Left lung (tissue), 10 donors: ENCODE results near the gene CADM3. TPM values are rescaled to one million over a fixed set of nuclear protein-coding genes. Genes with fewer than 3 reads are reported as not detected.

ENCODE experiments used
- ATAC-seq: fragments of 200-7000 bp; cut with Tn5 transposase; one replicate; pipeline ENCODE4 v1.9.1; 2020; ENCODE audit warnings: moderate library complexity
- DNase-seq, 4 donors: peaks; one replicate each; pipeline ENCODE4 v3.0.0-alpha.2; 2013 to 2020
- H3K27ac ChIP-seq, 2 donors: fragments of 200-600 bp; sonication (generic) in 1 of 2; one replicate each; pipeline versions ENCODE4 v1.5.0 to v1.8.0; 2020 to 2021
- H3K27me3 ChIP-seq, 2 donors: fragments of 200-600 bp; sonication (generic) in 1 of 2; one replicate each; pipeline versions ENCODE4 v1.5.0 to v1.8.0; 2020 to 2021
- H3K36me3 ChIP-seq, 2 donors: fragments of 200-600 bp; sonication (generic) in 1 of 2; one replicate each; pipeline versions ENCODE4 v1.5.0 to v1.8.0; 2020 to 2021
- H3K4me1 ChIP-seq, 2 donors: fragments of 200-600 bp; one replicate each; pipeline ENCODE4 v1.8.0; 2021
- H3K4me3 ChIP-seq, 2 donors: fragments of 200-600 bp; sonication (generic) in 1 of 2; one replicate each; pipeline versions ENCODE4 v1.5.0 to v1.8.0; 2020 to 2021; ENCODE audit warnings: mild to moderate bottlenecking in 1 of 2
- H3K9me3 ChIP-seq, 2 donors: fragments of 200-600 bp; sonication (generic) in 1 of 2; one replicate each; pipeline versions ENCODE4 v1.5.0 to v1.8.0; 2020 to 2021
- intact Hi-C, 2 donors: fragments of 100-400 bp; cut with DNase I; formaldehyde crosslinking; loops; one replicate each; pipeline versions ENCODE4 v1.11.2 to v1.14.2; 2022
- polyA plus RNA-seq, 6 donors: library from polyadenylated mRNA; unstranded; fragments of 120-200 nt; gene quantifications; one replicate each; pipeline ENCODE4 v1.2.1, GENCODE V29; 2013; ENCODE audit not compliant: insufficient read length in 6 of 6
- total RNA-seq, 2 donors: library from RNA; stranded (reverse); fragmentation: NEBNext Ultra II Directional; extraction: Animal tissue kit (Norgen Biotek cat#: 25700); gene quantifications; one replicate each; pipeline ENCODE4 v1.2.1, GENCODE V29; 2021
- TF ChIP-seq, protein P1 (sequence below), 2 donors: fragments of 200-600 bp; sonication (generic) in 1 of 2; IDR thresholded peaks; one replicate each; pipeline versions ENCODE4 v1.5.0 to v1.8.0; 2021; ENCODE audit warnings: antibody characterized with exemption in 2 of 2
- donor health status: DM: no; HTN: yes; CAD: no.
- donor health status: DM: no; HTN: no; CAD: no.

CADM3 gene
- total and polyA plus RNA-seq, 8 donors: 1.1 to 6.2 (median 1.6) TPM

DNA sequence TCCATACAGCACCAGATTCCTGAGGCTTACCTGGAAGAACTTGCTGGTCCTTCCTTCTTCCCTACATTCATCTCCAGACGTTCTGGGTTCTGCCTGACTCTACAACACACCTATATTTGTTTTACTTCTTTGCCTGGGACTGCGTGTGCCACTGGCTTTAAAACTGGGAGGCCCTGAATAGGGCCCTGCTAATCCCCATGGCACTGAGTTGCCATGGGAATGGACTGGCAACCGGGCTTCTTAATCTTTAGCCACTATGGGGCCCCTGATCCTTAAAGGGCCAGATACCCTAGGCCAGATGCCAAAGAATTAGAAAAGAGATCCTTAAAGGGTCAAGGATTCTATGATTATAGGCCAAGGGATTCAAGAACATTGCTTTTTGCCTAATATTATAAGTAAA lies 24.4 kb upstream of the CADM3 start:
- Histone ChIP-seq H3K27me3 (peaks cover 0 to 13% of the 10 kb centered on the region in 2 donors), H3K36me3 (no peaks in the 10 kb centered on the region), H3K9me3 (no peaks in the 10 kb centered on the region), H3K4me3 (no peak overlapping the region), H3K27ac (no peak overlapping the region), H3K4me1 (no peaks in the 10 kb centered on the region)
- DNase-seq: no peak
- TF ChIP-seq, protein P1, sequence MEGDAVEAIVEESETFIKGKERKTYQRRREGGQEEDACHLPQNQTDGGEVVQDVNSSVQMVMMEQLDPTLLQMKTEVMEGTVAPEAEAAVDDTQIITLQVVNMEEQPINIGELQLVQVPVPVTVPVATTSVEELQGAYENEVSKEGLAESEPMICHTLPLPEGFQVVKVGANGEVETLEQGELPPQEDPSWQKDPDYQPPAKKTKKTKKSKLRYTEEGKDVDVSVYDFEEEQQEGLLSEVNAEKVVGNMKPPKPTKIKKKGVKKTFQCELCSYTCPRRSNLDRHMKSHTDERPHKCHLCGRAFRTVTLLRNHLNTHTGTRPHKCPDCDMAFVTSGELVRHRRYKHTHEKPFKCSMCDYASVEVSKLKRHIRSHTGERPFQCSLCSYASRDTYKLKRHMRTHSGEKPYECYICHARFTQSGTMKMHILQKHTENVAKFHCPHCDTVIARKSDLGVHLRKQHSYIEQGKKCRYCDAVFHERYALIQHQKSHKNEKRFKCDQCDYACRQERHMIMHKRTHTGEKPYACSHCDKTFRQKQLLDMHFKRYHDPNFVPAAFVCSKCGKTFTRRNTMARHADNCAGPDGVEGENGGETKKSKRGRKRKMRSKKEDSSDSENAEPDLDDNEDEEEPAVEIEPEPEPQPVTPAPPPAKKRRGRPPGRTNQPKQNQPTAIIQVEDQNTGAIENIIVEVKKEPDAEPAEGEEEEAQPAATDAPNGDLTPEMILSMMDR (IDR thresholded peaks at IDR 0.05): no peak
- no peak for ATAC-seq
- intact Hi-C loops: no loop called here

DNA sequence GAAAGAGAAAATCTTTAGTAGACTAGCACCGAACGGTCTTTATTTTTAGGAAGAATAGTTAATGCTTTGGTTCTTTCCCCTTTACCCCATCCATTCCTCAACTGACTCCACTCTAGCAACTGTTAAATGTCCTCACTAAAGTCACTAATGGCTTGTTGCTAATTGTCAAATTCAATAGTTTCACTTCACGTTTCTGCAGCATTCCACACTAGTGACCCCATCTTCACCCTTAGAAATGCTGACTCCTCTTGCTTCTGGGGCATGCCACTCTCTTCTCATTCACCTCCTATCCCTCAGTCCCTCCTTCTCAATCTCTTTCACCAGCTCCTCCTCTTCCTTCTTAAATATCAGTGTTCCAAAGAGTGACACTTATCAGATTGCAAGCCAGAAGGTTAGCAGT lies 19.4 kb upstream of the CADM3 start:
- TF ChIP-seq, protein P1 (IDR thresholded peaks at IDR 0.05): no peak
- intact Hi-C loops: no loop called here
- no peak overlapping the region for H3K27ac ChIP-seq
- H3K9me3 ChIP-seq: peaks cover 0 to 5% of the 10 kb centered on the region in 2 donors
- no peaks in the 10 kb centered on the region for H3K27me3 ChIP-seq
- no peaks in the 10 kb centered on the region for H3K4me1 ChIP-seq
- DNase-seq (no peak), ATAC-seq (no peak)
- H3K36me3 ChIP-seq: no peaks in the 10 kb centered on the region
- no peak overlapping the region for H3K4me3 ChIP-seq

DNA sequence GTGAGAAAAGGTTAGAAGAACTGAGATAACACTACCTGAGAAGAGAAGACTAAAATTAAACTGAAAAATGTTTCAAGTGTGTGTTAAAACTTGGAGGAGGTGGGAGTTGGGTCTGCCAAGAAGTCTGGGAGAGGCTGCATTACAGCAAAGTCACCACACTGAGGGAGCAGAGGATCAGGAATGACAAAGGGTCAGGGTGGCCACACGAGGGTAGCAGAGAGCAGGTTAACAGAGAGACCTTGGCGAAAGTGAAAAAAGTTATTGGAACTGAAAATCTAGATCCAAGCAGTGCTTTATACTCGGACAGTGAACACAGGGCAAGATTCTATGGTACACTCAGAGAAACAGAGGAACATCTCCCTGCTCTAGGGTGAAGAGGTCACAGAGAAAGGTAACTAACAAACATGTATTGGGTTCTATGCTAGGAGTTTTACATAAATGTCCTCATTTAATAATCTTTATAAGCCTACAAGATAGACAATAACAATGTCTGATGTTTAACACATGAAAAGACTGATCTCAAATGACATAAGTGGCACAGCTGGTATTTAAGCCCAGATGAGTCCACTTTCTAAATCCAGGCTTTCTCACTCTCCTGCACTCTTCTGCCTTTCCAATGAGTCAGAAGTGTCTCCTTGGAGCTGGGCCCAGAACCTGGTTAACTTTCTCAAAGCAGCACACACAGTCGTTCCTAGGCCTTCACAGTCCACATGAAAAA lies 10.3 kb upstream of the CADM3 start:
- Histone ChIP-seq H3K36me3 (no peaks in the 10 kb centered on the region), H3K4me3 (no peak overlapping the region), H3K27ac (no peak overlapping the region), H3K4me1 (no peaks in the 10 kb centered on the region), H3K27me3 (peaks cover 0 to 49% of the 10 kb centered on the region in 2 donors), H3K9me3 (no peaks in the 10 kb centered on the region)
- DNase-seq: peak in 3 of 4 donors; percentile 66 to 82 (median 71)
- intact Hi-C loops: loop anchor here in 1 of 2 donors (5.0 kb wide), 1 partner anchor 36 kb away; no protein-coding TSS in a partner anchor
- TF ChIP-seq, protein P1 (IDR thresholded peaks at IDR 0.05): peak; percentile 89 to 95
- ATAC-seq: peak; percentile 100

DNA sequence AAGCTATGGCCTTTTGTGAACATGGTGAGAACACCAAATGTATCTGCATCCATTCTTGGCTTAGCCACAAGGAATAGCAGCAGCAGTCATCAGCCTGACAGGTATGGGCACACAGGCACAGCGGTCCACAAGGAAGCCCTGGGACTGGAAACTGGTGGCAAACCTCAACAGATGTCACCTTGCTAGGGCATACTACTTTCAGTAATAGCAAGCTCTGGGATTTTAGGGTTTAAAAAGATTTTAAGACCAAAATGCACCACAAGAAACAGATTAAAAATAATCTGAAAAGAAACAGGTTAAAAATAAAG lies 9.7 kb upstream of the CADM3 start:
- intact Hi-C loops: loop anchor here in 1 of 2 donors (5.0 kb wide), 1 partner anchor 36 kb away; no protein-coding TSS in a partner anchor

More for the DNA sequence above, 9.7 kb upstream of the CADM3 start:
- H3K27me3 ChIP-seq: peaks cover 0 to 50% of the 10 kb centered on the region in 2 donors
- H3K27ac ChIP-seq: no peak overlapping the region
- no peak overlapping the region for H3K4me3 ChIP-seq
- no peaks in the 10 kb centered on the region for H3K36me3 ChIP-seq
- H3K4me1 ChIP-seq: no peaks in the 10 kb centered on the region
- ATAC-seq (no peak), DNase-seq (no peak)
- H3K9me3 ChIP-seq: no peaks in the 10 kb centered on the region
- TF ChIP-seq, protein P1 (IDR thresholded peaks at IDR 0.05): no peak
